GM23248 (cell line): ENCODE results near the gene ZDHHC11.

Experiments
- EZH2 ChIP-seq: fragments of 200-600 bp; sonication (generic); IDR thresholded peaks from 2 replicates; pipeline ENCODE4 v1.6.1; 2018; ENCODE audit warnings: antibody characterized with exemption, mild to moderate bottlenecking; ENCODE audit not compliant: insufficient read depth, poor library complexity, severe bottlenecking
- EZH2phosphoT487 ChIP-seq: fragments of 200-600 bp; sonication (generic); IDR thresholded peaks from 2 replicates; pipeline ENCODE4 v1.6.1; 2018; ENCODE audit warnings: antibody characterized with exemption, moderate library complexity, mild to moderate bottlenecking, low read depth; ENCODE audit not compliant: insufficient read depth

GRCh38 chr5:854217-854616 is 3.4 kb upstream of the ZDHHC11 start:
- TF ChIP-seq EZH2 (no peak), EZH2phosphoT487 (no peak)
